Astrocyte (in vitro differentiated cells and primary cell): ENCODE data around the gene LDLRAD4. TPM values are rescaled to one million over a fixed set of nuclear protein-coding genes. Genes with fewer than 3 reads are reported as not detected.
"Not testable (repeated sequence)": the region's sequence is repeated elsewhere in the genome, so short reads cannot be mapped to it uniquely, and the experiment has no call there.

Experiments
- DNase-seq: peaks from one replicate; pipeline ENCODE4 v3.0.0-alpha.2; 2010; ENCODE audit warnings: low read depth
- FAIRE-seq: peaks from 2 replicates; lab custom pipeline; 2011; peaks lifted over from hg19 to GRCh38; lab: Jason Lieb, UNC
- H2AFZ ChIP-seq: 2 replicates; pipeline ENCODE4 v1.6.0; 2012; ENCODE audit warnings: low read depth, low read length, inconsistent platforms
- H3K27ac ChIP-seq: 2 replicates; pipeline ENCODE4 v1.5.1; 2011; ENCODE audit warnings: low read depth, low read length, inconsistent platforms
- H3K27me3 ChIP-seq: 2 replicates; pipeline ENCODE4 v1.6.0; 2011; ENCODE audit warnings: low read length, inconsistent platforms; ENCODE audit not compliant: insufficient read depth
- H3K36me3 ChIP-seq: 2 replicates; pipeline ENCODE4 v1.5.1; 2011; ENCODE audit warnings: low read length, inconsistent platforms; ENCODE audit not compliant: insufficient read depth
- H3K4me1 ChIP-seq: 2 replicates; pipeline ENCODE4 v1.5.1; 2011; ENCODE audit warnings: low read length, inconsistent platforms; ENCODE audit not compliant: insufficient read depth
- H3K4me2 ChIP-seq: 2 replicates; pipeline ENCODE4 v1.6.0; 2012; ENCODE audit warnings: low read length, inconsistent platforms
- H3K4me3 ChIP-seq: 2 replicates; pipeline ENCODE4 v1.5.1; 2011; ENCODE audit warnings: low read depth, mild to moderate bottlenecking, low read length, inconsistent platforms; ENCODE audit not compliant: insufficient read depth
- H3K79me2 ChIP-seq: 2 replicates; pipeline ENCODE4 v1.6.0; 2012; ENCODE audit warnings: mild to moderate bottlenecking, low read length, inconsistent platforms; ENCODE audit not compliant: insufficient read depth
- H3K9ac ChIP-seq: 2 replicates; pipeline ENCODE4 v1.6.0; 2012; ENCODE audit warnings: mild to moderate bottlenecking, low read length, inconsistent platforms
- H3K9me3 ChIP-seq: 2 replicates; pipeline ENCODE4 v1.5.1; 2012; ENCODE audit warnings: low read depth, mild to moderate bottlenecking, low read length, inconsistent platforms; ENCODE audit not compliant: insufficient read depth
- H4K20me1 ChIP-seq: 2 replicates; pipeline ENCODE4 v1.6.0; 2012; ENCODE audit warnings: low read length, inconsistent platforms; ENCODE audit not compliant: insufficient read depth
- H3K27ac Mint-ChIP-seq: one replicate; pipeline ENCODE4 v1.8.0; 2021; ENCODE audit warnings: mild to moderate bottlenecking, mixed read lengths; ENCODE audit not compliant: unreplicated experiment
- H3K27me3 Mint-ChIP-seq: one replicate; pipeline ENCODE4 v1.8.0; 2021; ENCODE audit warnings: low read depth, mixed read lengths; ENCODE audit not compliant: unreplicated experiment
- H3K36me3 Mint-ChIP-seq: one replicate; pipeline ENCODE4 v1.8.0; 2021; ENCODE audit warnings: low read depth, mixed read lengths; ENCODE audit not compliant: unreplicated experiment
- H3K4me1 Mint-ChIP-seq: one replicate; pipeline ENCODE4 v1.8.0; 2021; ENCODE audit warnings: low read depth, mixed read lengths; ENCODE audit not compliant: unreplicated experiment
- H3K4me3 Mint-ChIP-seq: one replicate; pipeline ENCODE4 v1.8.0; 2021; ENCODE audit warnings: mild to moderate bottlenecking, moderate library complexity, mixed read lengths; ENCODE audit not compliant: unreplicated experiment
- H3K9me3 Mint-ChIP-seq: one replicate; pipeline ENCODE4 v1.8.0; 2021; ENCODE audit warnings: mild to moderate bottlenecking, mixed read lengths; ENCODE audit not compliant: unreplicated experiment
- EZH2 ChIP-seq: IDR thresholded peaks from 2 replicates; pipeline ENCODE4 v1.6.1; 2012; ENCODE audit warnings: mild to moderate bottlenecking, low read length, inconsistent platforms; ENCODE audit not compliant: insufficient read depth
- microRNA-seq: library from miRNA; unstranded; fragments of <30 nt; microRNA quantifications from one replicate; pipeline ENCODE4 v1.2.0, GENCODE V29; 2020
- total RNA-seq: library from RNA; stranded (reverse); gene quantifications from 2 replicates; pipeline ENCODE4 v1.2.1, GENCODE V29; 2021
- TF ChIP-seq, protein P1 (sequence below): IDR thresholded peaks from 2 replicates; pipeline ENCODE4 v1.5.1; 2011; ENCODE audit warnings: low read depth, mild to moderate bottlenecking, inconsistent platforms, low read length, moderate library complexity; ENCODE audit not compliant: insufficient read depth

Gene LDLRAD4
- total RNA-seq, 1 donor from 2014 or later, result 26.0 TPM

DNA sequence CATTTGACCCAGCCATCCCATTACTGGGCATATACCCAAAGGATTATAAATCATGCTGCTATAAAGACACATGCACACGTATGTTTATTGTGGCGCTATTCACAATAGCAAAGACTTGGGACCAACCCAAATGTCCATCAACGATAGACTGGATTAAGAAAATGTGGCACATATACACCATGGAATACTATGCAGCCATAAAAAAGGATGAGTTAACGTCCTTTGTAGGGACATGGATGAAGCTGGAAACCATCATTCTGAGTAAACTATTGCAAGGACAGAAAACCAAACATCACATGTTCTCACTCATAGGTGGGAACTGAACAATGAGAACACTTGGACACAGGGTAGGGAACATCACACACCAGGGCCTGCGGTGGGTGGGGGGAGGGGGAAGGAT lies 476.8 kb downstream of the LDLRAD4 start:
- DNase-seq, H3K9me3 ChIP-seq, H3K9ac ChIP-seq, H3K27me3 Mint-ChIP-seq, H3K4me3 Mint-ChIP-seq, H2AFZ ChIP-seq, H3K27me3 ChIP-seq, H3K27ac Mint-ChIP-seq, H3K4me2 ChIP-seq, H3K4me1 ChIP-seq, H3K27ac ChIP-seq, H3K36me3 ChIP-seq, H3K4me1 Mint-ChIP-seq, FAIRE-seq, H3K4me3 ChIP-seq, H3K36me3 Mint-ChIP-seq: not testable (repeated sequence)
- H4K20me1 ChIP-seq, result peaks cover 21% of the 10 kb centered on the region
- H3K9me3 Mint-ChIP-seq, result peaks cover 14% of the 10 kb centered on the region
- peaks cover 35% of the 10 kb centered on the region for H3K79me2 ChIP-seq

DNA sequence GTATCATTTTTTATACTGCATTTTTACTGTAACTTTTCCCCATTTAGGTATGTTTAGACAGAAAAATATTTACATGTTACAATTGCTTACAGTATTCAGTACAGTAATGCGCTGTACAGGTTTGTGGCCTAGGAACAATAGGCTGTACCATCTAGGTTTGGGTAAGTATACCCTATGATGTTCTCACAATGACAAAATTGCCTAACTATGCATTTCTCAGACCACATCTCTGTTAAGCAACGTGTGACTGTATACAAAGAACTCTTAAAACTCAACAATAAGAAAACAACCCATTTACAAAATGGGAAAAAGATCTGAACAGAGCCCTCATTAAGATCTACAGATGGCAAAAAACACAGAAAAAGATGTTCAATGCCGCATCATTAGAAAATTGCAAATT lies 478.4 kb downstream of the LDLRAD4 start:
- Histone ChIP-seq H3K9me3 (peaks cover 4% of the 10 kb centered on the region), H3K4me2 (no peak overlapping the region), H3K36me3 (no peaks in the 10 kb centered on the region), H3K9ac (no peak overlapping the region), H3K4me3 (no peak overlapping the region), H3K27me3 (no peaks in the 10 kb centered on the region), H3K27ac (no peak overlapping the region), H3K4me1 (no peaks in the 10 kb centered on the region), H2AFZ (no peak overlapping the region), H3K79me2 (peaks cover 50% of the 10 kb centered on the region), H4K20me1 (peaks cover 21% of the 10 kb centered on the region)
- peaks cover 11% of the 10 kb centered on the region for H3K9me3 Mint-ChIP-seq
- H3K4me3 Mint-ChIP-seq, result no peak overlapping the region
- H3K27ac Mint-ChIP-seq, result peak overlapping the region; percentile 47
- FAIRE-seq (no peak), DNase-seq (no peak)
- no peaks in the 10 kb centered on the region for H3K36me3 Mint-ChIP-seq
- peaks cover 3% of the 10 kb centered on the region for H3K4me1 Mint-ChIP-seq
- H3K27me3 Mint-ChIP-seq, result no peaks in the 10 kb centered on the region
- TF ChIP-seq, protein P1, sequence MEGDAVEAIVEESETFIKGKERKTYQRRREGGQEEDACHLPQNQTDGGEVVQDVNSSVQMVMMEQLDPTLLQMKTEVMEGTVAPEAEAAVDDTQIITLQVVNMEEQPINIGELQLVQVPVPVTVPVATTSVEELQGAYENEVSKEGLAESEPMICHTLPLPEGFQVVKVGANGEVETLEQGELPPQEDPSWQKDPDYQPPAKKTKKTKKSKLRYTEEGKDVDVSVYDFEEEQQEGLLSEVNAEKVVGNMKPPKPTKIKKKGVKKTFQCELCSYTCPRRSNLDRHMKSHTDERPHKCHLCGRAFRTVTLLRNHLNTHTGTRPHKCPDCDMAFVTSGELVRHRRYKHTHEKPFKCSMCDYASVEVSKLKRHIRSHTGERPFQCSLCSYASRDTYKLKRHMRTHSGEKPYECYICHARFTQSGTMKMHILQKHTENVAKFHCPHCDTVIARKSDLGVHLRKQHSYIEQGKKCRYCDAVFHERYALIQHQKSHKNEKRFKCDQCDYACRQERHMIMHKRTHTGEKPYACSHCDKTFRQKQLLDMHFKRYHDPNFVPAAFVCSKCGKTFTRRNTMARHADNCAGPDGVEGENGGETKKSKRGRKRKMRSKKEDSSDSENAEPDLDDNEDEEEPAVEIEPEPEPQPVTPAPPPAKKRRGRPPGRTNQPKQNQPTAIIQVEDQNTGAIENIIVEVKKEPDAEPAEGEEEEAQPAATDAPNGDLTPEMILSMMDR, result no peak
- no peak for TF ChIP-seq EZH2

GRCh38 chr18:13700153-13700552 lies 481.6 kb downstream of the LDLRAD4 start:
- H3K4me1 ChIP-seq, result no peaks in the 10 kb centered on the region
- no peak overlapping the region for H3K4me2 ChIP-seq
- no peak overlapping the region for H3K27ac ChIP-seq
- Mint-ChIP-seq H3K27ac (no peak overlapping the region), H3K4me3 (no peak overlapping the region), H3K4me1 (peaks cover 3% of the 10 kb centered on the region), H3K36me3 (peaks cover 10% of the 10 kb centered on the region), H3K9me3 (peaks cover 7% of the 10 kb centered on the region), H3K27me3 (no peaks in the 10 kb centered on the region)
- peaks cover 7% of the 10 kb centered on the region for H3K9me3 ChIP-seq
- H4K20me1 ChIP-seq, result peaks cover 22% of the 10 kb centered on the region
- no peak for FAIRE-seq
- no peak overlapping the region for H3K9ac ChIP-seq
- no peak overlapping the region for H3K4me3 ChIP-seq
- no peak for DNase-seq
- TF ChIP-seq, protein P1, result no peak
- TF ChIP-seq EZH2, result no peak
- no peak overlapping the region for H2AFZ ChIP-seq
- no peaks in the 10 kb centered on the region for H3K36me3 ChIP-seq
- no peaks in the 10 kb centered on the region for H3K27me3 ChIP-seq
- H3K79me2 ChIP-seq, result peaks cover 56% of the 10 kb centered on the region

Small RNA genes lying within 50 kb of the gene (microRNA-seq; reads per million reads assigned to microRNA genes)
- gene MIR4526 (not detected), gene MIR5190 (not detected)

Other genes starting within 250 kb of the LDLRAD4 start
- 12.6 and 13.9 TPM in 2 replicates for gene CEP192, start 227.4 kb upstream of the LDLRAD4 start, total RNA-seq